Kidney (tissue), 14 donors: ENCODE data around the gene NOP53. TPM values are rescaled to one million over a fixed set of nuclear protein-coding genes. Genes with fewer than 3 reads are reported as not detected.

Source experiments
- DNase-seq, 5 donors: peaks; one replicate each; pipeline ENCODE4 v3.0.0-alpha.2; 2013 to 2020
- FAIRE-seq: peaks from 2 replicates; lab custom pipeline; 2012; peaks lifted over from hg19 to GRCh38; lab: Jason Lieb, UNC
- H3K27ac ChIP-seq, 2 donors: one replicate each; pipeline ENCODE4 v1.7.0; 2013; ENCODE audit warnings: low read depth in 2 of 2, low read length in 2 of 2, inconsistent platforms in 1 of 2
- H3K27me3 ChIP-seq: one replicate; pipeline ENCODE4 v1.7.1; 2013; ENCODE audit warnings: low read length, inconsistent platforms; ENCODE audit not compliant: control insufficient read depth, insufficient read depth
- H3K36me3 ChIP-seq, 3 donors: one replicate each; pipeline versions ENCODE4 v1.7.0 to v1.7.1; 2013; ENCODE audit warnings: low read length in 3 of 3, control low read depth in 1 of 3, inconsistent platforms in 1 of 3; ENCODE audit not compliant: insufficient read depth in 3 of 3, control insufficient read depth in 2 of 3
- H3K4me1 ChIP-seq, 3 donors: one replicate each; pipeline versions ENCODE4 v1.7.0 to v1.7.1; 2013; ENCODE audit warnings: low read length in 3 of 3, inconsistent platforms in 1 of 3, low read depth in 1 of 3; ENCODE audit not compliant: control insufficient read depth in 2 of 3, insufficient read depth in 2 of 3
- H3K4me3 ChIP-seq, 3 donors: one replicate each; pipeline versions ENCODE4 v1.7.0 to v1.8.1; 2013; ENCODE audit warnings: low read length in 3 of 3, control low read depth in 1 of 3, inconsistent platforms in 1 of 3
- H3K9ac ChIP-seq, 3 donors: one replicate each; pipeline versions ENCODE4 v1.7.0 to v1.7.1; 2013; ENCODE audit warnings: low read length in 3 of 3, control low read depth in 1 of 3, inconsistent platforms in 1 of 3
- H3K9me3 ChIP-seq, 3 donors: one replicate each; pipeline versions ENCODE4 v1.7.0 to v1.7.1; 2013; ENCODE audit warnings: low read length in 3 of 3, control low read depth in 1 of 3, inconsistent platforms in 1 of 3; ENCODE audit not compliant: control insufficient read depth in 2 of 3, insufficient read depth in 1 of 3
- intact Hi-C: fragments of 100-400 bp; cut with DNase I; formaldehyde crosslinking; loops from one replicate; pipeline ENCODE4 v1.11.1; 2022
- polyA plus RNA-seq: library from polyadenylated mRNA; stranded (reverse); fragments of 350-450 nt; fragmentation: Illumina TruSeq; extraction: RNeasy Lipid Tissue Mini Kit (QIAGEN cat#74804); gene quantifications from one replicate; pipeline ENCODE4 v1.2.3, GENCODE V29; 2014; ENCODE audit warnings: low read depth, low replicate concordance; ENCODE audit not compliant: insufficient read depth
- total RNA-seq: library from RNA; stranded (reverse); fragmentation: NEBNext Ultra II Directional; extraction: Animal tissue kit (Norgen Biotek cat#: 25700); gene quantifications from one replicate; pipeline ENCODE4 v1.2.1, GENCODE V29; 2021
- TF ChIP-seq, protein P1 (sequence below): IDR thresholded peaks from 3 replicates; pipeline ENCODE4 v1.5.1; 2012; ENCODE audit warnings: mild to moderate bottlenecking, moderate library complexity, borderline replicate concordance; ENCODE audit not compliant: insufficient read depth; ENCODE audit errors: extremely low read depth
- donor health status: control.
- donor health status: control.
- donor health status: control.
- donor health status: control.
- donor health status: control.
- donor health status: DM: yes; HTN: yes; CAD: no.
- donor health status: Normal renal cell carcinoma (clear cell type).

Gene NOP53
- total and polyA plus RNA-seq, 2 donors from 2014 or later = 258 to 305 TPM

DNA sequence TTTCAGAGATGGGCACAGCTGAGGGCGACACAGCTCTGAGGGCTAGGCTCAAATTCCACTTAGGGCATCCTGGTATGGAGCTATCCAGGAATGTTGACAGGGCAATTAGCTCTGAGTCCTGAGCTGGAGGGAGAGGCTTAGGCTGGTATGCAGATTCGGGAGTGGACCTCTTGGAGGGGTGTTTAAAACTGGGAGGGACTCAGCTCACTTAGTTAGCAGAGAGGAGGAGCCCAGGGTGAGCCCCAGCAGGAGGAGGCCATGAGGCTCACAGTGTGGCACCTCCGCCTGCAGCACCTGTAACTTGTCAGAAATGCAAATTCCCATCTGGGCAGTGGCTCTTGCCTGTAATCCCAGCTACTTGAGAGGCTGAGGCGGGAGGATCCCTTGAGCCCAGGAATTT is 10.2 kb upstream of the NOP53 start:
- Histone ChIP-seq H3K4me3 (no peak overlapping the region), H3K9me3 (no peaks in the 10 kb centered on the region), H3K36me3 (no peaks in the 10 kb centered on the region), H3K9ac (no peak overlapping the region), H3K27me3 (no peaks in the 10 kb centered on the region), H3K4me1 (no peaks in the 10 kb centered on the region), H3K27ac (no peak overlapping the region)
- intact Hi-C loops = no loop called here
- TF ChIP-seq, protein P1, sequence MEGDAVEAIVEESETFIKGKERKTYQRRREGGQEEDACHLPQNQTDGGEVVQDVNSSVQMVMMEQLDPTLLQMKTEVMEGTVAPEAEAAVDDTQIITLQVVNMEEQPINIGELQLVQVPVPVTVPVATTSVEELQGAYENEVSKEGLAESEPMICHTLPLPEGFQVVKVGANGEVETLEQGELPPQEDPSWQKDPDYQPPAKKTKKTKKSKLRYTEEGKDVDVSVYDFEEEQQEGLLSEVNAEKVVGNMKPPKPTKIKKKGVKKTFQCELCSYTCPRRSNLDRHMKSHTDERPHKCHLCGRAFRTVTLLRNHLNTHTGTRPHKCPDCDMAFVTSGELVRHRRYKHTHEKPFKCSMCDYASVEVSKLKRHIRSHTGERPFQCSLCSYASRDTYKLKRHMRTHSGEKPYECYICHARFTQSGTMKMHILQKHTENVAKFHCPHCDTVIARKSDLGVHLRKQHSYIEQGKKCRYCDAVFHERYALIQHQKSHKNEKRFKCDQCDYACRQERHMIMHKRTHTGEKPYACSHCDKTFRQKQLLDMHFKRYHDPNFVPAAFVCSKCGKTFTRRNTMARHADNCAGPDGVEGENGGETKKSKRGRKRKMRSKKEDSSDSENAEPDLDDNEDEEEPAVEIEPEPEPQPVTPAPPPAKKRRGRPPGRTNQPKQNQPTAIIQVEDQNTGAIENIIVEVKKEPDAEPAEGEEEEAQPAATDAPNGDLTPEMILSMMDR = no peak
- DNase-seq = no peak
- no peak for FAIRE-seq

DNA sequence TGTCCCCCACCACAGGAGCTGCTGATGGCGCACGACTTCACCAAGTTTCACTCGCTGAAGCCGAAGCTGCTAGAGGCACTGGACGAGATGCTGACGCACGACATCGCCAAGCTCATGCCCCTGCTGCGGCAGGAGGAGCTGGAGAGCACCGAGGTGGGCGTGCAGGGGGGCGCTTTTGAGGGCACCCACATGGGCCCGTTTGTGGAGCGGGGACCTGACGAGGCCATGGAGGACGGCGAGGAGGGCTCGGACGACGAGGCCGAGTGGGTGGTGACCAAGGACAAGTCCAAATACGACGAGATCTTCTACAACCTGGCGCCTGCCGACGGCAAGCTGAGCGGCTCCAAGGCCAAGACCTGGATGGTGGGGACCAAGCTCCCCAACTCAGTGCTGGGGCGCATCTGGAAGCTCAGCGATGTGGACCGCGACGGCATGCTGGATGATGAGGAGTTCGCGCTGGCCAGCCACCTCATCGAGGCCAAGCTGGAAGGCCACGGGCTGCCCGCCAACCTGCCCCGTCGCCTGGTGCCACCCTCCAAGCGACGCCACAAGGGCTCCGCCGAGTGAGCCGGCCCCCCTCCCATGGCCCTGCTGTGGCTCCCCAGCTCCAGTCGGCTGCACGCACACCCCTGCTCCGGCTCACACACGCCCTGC is 4.4 kb upstream of the NOP53 start:
- no peak for DNase-seq
- TF ChIP-seq, protein P1 = no peak
- Histone ChIP-seq H3K36me3 (no peaks in the 10 kb centered on the region), H3K27ac (no peak overlapping the region), H3K27me3 (no peaks in the 10 kb centered on the region), H3K9ac (no peak overlapping the region), H3K4me1 (peaks cover 0 to 14% (median 8%) of the 10 kb centered on the region in 3 donors), H3K4me3 (no peak overlapping the region), H3K9me3 (no peaks in the 10 kb centered on the region)
- intact Hi-C loops = no loop called here
- no peak for FAIRE-seq

DNA sequence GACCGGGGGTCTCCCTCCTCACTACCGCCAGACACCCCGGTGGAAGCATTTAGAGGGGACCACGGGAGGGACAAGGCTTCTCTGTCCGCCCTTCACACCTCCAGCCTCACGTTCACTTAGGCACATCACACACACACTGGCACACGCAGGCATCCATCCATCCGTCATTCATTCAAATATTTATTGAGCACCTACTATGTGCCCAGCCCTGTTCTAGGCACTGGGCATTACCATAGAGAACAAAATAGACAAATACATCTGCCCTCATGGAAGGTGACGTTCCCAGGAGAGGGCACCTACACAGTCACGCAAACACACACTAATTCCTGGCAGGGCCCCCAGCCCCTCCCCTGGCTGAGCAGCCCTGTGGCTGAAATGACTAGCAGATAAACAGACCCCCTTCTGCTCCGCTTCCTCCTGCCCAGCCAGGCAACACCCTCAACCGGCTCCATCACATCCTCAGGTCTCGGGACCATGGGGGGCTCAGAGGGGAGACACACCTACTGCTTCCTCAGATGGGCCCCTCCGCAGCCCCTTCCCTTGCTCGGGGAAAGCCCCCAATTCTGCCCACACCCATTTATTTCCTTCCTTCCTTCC is 3.7 kb upstream of the NOP53 start:
- H3K9me3 ChIP-seq = no peaks in the 10 kb centered on the region
- H3K4me1 ChIP-seq = peaks cover 0 to 14% (median 8%) of the 10 kb centered on the region in 3 donors
- H3K9ac ChIP-seq = no peak overlapping the region
- H3K27me3 ChIP-seq = no peaks in the 10 kb centered on the region
- intact Hi-C loops = no loop called here
- no peak overlapping the region for H3K27ac ChIP-seq
- no peak overlapping the region for H3K4me3 ChIP-seq
- H3K36me3 ChIP-seq = no peaks in the 10 kb centered on the region
- DNase-seq (no peak), FAIRE-seq (no peak)
- TF ChIP-seq, protein P1 = no peak
